GM12875 (cell line): ENCODE results near the gene MAFB.

ENCODE experiments used
- H3K4me3 ChIP-seq: one replicate; pipeline ENCODE4 v1.5.1; 2011; ENCODE audit warnings: low read depth, low read length, control low read depth
- CTCF ChIP-seq: IDR thresholded peaks from 2 replicates; pipeline ENCODE4 v1.5.1; 2011; ENCODE audit warnings: low read depth, mild to moderate bottlenecking, control low read depth, inconsistent platforms, low read length, moderate library complexity, borderline replicate concordance; ENCODE audit not compliant: insufficient read depth

The MAFB gene

GRCh38 chr20:40678286-40678875 is 10.7 kb downstream of the MAFB start:
- TF ChIP-seq CTCF: no peak

GRCh38 chr20:40677343-40677924 is 11.6 kb downstream of the MAFB start:
- no peak overlapping the region for H3K4me3 ChIP-seq
- no peak for TF ChIP-seq CTCF

More at GRCh38 chr20:40678286-40678875, 10.7 kb downstream of the MAFB start:
- no peak overlapping the region for H3K4me3 ChIP-seq

- no peak overlapping the region for H3K4me3 ChIP-seq
- no peak for TF ChIP-seq CTCF
These were observed 12.4 kb downstream of the MAFB start for GRCh38 chr20:40676491-40677269.

- H3K4me3 ChIP-seq: no peak overlapping the region
- TF ChIP-seq CTCF: no peak
These were observed 13.3 kb downstream of the MAFB start for GRCh38 chr20:40675599-40676221.

GRCh38 chr20:40673442-40673841 is 15.6 kb downstream of the MAFB start:
- no peak for TF ChIP-seq CTCF
- H3K4me3 ChIP-seq: no peak overlapping the region

- no peak overlapping the region for H3K4me3 ChIP-seq
- TF ChIP-seq CTCF: no peak
These were observed 16.9 kb downstream of the MAFB start for GRCh38 chr20:40672095-40672494.

GRCh38 chr20:40670253-40670652 is 18.8 kb downstream of the MAFB start:
- H3K4me3 ChIP-seq: no peak overlapping the region
- peak; percentile 35; the same call in 1 of the 2 replicates for TF ChIP-seq CTCF
